Breast epithelium (tissue), 3 donors: ENCODE results near the gene GPR162.

Source experiments
- POLR2A ChIP-seq: fragments of 450-650 bp; IDR thresholded peaks from one replicate; pipeline ENCODE4 v1.6.1; 2016; ENCODE audit warnings: antibody characterized with exemption, mild to moderate bottlenecking, moderate library complexity
- POLR2AphosphoS5 ChIP-seq, 3 donors: sonication (generic); formaldehyde crosslinking; IDR thresholded peaks; one replicate each; pipeline ENCODE4 v1.6.1; 2017; ENCODE audit warnings: antibody characterized with exemption in 3 of 3
- TF ChIP-seq, protein P1 (sequence below), 3 donors: fragments of 450-650 bp; IDR thresholded peaks; one replicate each; pipeline ENCODE4 v1.5.1; 2016 to 2017; ENCODE audit warnings: antibody characterized with exemption in 3 of 3, mild to moderate bottlenecking in 3 of 3, moderate library complexity in 3 of 3

DNA sequence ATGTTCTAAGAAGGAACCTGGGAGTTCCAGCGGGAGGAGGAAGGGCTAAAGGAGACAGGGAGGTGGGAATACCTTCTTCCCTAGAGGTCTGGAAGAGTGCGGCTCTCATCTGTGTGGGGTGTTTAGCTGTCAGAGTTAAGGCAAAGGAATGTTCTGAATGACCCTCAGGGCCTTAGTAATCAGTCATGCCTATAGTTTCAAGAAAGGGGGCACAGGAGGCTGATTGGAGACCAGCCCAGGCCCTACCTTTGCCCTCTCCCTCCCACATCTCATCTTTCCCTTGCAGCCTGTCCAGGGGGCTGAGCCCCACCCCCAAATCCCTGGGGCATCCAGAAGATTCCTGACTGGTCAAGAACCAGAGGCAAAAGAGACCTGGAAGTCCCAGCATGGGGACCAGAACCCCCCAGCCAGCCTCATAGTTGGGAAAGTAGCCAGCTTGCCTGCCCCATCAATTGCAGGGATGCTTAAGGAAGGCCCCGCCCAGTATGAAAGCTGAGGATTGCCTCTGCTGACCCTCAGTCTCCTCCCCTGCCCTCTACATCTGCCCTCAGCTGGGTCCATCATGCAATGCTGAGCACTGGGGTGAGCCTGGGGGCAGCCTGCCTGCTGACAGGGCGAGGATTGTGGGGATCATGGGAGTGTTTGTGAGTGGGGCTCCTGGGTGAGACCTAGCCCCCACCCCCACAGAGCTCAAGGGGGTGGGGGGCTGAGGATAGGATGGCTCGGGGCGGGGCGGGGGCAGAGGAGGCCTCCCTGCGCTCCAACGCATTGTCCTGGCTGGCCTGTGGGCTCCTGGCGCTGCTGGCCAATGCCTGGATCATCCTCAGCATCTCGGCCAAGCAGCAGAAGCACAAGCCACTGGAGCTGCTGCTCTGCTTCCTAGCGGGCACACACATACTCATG is 1.8 kb downstream of the GPR162 start:
- TF ChIP-seq, protein P1, sequence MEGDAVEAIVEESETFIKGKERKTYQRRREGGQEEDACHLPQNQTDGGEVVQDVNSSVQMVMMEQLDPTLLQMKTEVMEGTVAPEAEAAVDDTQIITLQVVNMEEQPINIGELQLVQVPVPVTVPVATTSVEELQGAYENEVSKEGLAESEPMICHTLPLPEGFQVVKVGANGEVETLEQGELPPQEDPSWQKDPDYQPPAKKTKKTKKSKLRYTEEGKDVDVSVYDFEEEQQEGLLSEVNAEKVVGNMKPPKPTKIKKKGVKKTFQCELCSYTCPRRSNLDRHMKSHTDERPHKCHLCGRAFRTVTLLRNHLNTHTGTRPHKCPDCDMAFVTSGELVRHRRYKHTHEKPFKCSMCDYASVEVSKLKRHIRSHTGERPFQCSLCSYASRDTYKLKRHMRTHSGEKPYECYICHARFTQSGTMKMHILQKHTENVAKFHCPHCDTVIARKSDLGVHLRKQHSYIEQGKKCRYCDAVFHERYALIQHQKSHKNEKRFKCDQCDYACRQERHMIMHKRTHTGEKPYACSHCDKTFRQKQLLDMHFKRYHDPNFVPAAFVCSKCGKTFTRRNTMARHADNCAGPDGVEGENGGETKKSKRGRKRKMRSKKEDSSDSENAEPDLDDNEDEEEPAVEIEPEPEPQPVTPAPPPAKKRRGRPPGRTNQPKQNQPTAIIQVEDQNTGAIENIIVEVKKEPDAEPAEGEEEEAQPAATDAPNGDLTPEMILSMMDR (IDR thresholded peaks at IDR 0.05), result no peak
- TF ChIP-seq POLR2AphosphoS5 (IDR thresholded peaks at IDR 0.05), result no peak
- TF ChIP-seq POLR2A, result no peak
